Transverse colon (tissue), 4 donors: ENCODE measurements around the gene ABO. TPM values are rescaled to one million over a fixed set of nuclear protein-coding genes. Genes with fewer than 3 reads are reported as not detected.
A peak's percentile ranks its signal among the peaks of the same experiment; 100 is the strongest.
"Not testable (repeated sequence)": the region's sequence is repeated elsewhere in the genome, so short reads cannot be mapped to it uniquely, and the experiment has no call there.

Source experiments
- DNase-seq: peaks from one replicate; pipeline ENCODE4 v3.0.0-alpha.2; 2019
- H3K27ac ChIP-seq, 4 donors: fragments of 200-600 bp; sonication (generic); 2 replicates each; pipeline ENCODE4 v1.5.1; 2016 to 2018; ENCODE audit warnings: inconsistent platforms in 4 of 4
- H3K27me3 ChIP-seq: fragments of 200-600 bp; sonication (generic); 2 replicates; pipeline ENCODE4 v1.5.1; 2017; ENCODE audit warnings: inconsistent platforms
- H3K36me3 ChIP-seq, 4 donors: fragments of 200-600 bp; sonication (generic); 2 replicates each; pipeline ENCODE4 v1.5.1; 2017 to 2019; ENCODE audit warnings: inconsistent platforms in 4 of 4
- H3K4me1 ChIP-seq, 4 donors: fragments of 200-600 bp; sonication (generic); 2 replicates each; pipeline ENCODE4 v1.5.1; 2017 to 2020; ENCODE audit warnings: inconsistent platforms in 4 of 4
- H3K4me3 ChIP-seq, 4 donors: fragments of 200-600 bp; sonication (generic); 1 replicate in 1 of 4; 2 replicates in 3 of 4; pipeline versions ENCODE4 v1.5.1 to v1.6.1; 2017 to 2019; ENCODE audit warnings: inconsistent platforms in 4 of 4
- H3K9me3 ChIP-seq, 2 donors: fragments of 200-600 bp; sonication (generic); 2 replicates each; pipeline ENCODE4 v1.5.1; 2017 to 2019; ENCODE audit warnings: inconsistent platforms in 2 of 2
- EP300 ChIP-seq: sonication (generic); formaldehyde crosslinking; IDR thresholded peaks from one replicate; pipeline ENCODE4 v1.6.1; 2017; ENCODE audit warnings: antibody characterized with exemption, low read depth
- POLR2A ChIP-seq: fragments of 450-650 bp; IDR thresholded peaks from one replicate; pipeline ENCODE4 v1.6.1; 2016; ENCODE audit warnings: antibody characterized with exemption, mild to moderate bottlenecking, moderate library complexity
- POLR2AphosphoS5 ChIP-seq, 3 donors: sonication (generic); formaldehyde crosslinking; IDR thresholded peaks; one replicate each; pipeline ENCODE4 v1.6.1; 2016; ENCODE audit warnings: antibody characterized with exemption in 3 of 3
- WGBS, 2 donors: methylation state at CpG; one replicate each; pipeline ENCODE4 v1.1.5; 2018; ENCODE audit warnings: low coverage in 1 of 2; 5-methylcytosine and 5-hydroxymethylcytosine counted together
- in situ Hi-C, 4 donors: fragments of 200-750 bp; cut with MboI; loops; one replicate each; pipeline versions ENCODE4 v1.15.0 to v1.15.1; 2017; ENCODE audit warnings: low sequenced_read_pairs in 3 of 4, low pct_ligation_motif_present in 1 of 4, low pct_unique_long_range_greater_than_20kb in 1 of 4
- intact Hi-C: fragments of 100-400 bp; cut with DNase I; formaldehyde crosslinking; loops from one replicate; pipeline ENCODE4 v1.15.1; 2023; ENCODE audit warnings: low total_unique reads
- total RNA-seq, 4 donors: library from RNA; depleted of rRNA; stranded (reverse); fragments of >200 nt; gene quantifications; one replicate each; pipeline ENCODE4 v1.1.0, GENCODE V29; 2016
- TF ChIP-seq, protein P1 (sequence below), 5 experiments: fragments of 200-600 bp in 3 of 5; fragments of 450-650 bp in 2 of 5; sonication (generic) in 3 of 5; IDR thresholded peaks; 1 replicate in 2 of 5; 2 replicates in 3 of 5; pipeline ENCODE4 v1.5.1; 2016 to 2017; ENCODE audit warnings: antibody characterized with exemption in 5 of 5, inconsistent platforms in 3 of 5, mild to moderate bottlenecking in 2 of 5, moderate library complexity in 1 of 5

The ABO gene
- total RNA-seq, 4 donors from 2014 or later, result 77.4 to 199 (median 141) TPM

GRCh38 chr9:133273098-133273497 lies 1.9 kb downstream of the ABO start:
- TF ChIP-seq EP300 (no peak), POLR2AphosphoS5 (IDR thresholded peaks at IDR 0.05) (no peak), POLR2A (no peak)
- TF ChIP-seq, protein P1, sequence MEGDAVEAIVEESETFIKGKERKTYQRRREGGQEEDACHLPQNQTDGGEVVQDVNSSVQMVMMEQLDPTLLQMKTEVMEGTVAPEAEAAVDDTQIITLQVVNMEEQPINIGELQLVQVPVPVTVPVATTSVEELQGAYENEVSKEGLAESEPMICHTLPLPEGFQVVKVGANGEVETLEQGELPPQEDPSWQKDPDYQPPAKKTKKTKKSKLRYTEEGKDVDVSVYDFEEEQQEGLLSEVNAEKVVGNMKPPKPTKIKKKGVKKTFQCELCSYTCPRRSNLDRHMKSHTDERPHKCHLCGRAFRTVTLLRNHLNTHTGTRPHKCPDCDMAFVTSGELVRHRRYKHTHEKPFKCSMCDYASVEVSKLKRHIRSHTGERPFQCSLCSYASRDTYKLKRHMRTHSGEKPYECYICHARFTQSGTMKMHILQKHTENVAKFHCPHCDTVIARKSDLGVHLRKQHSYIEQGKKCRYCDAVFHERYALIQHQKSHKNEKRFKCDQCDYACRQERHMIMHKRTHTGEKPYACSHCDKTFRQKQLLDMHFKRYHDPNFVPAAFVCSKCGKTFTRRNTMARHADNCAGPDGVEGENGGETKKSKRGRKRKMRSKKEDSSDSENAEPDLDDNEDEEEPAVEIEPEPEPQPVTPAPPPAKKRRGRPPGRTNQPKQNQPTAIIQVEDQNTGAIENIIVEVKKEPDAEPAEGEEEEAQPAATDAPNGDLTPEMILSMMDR (IDR thresholded peaks at IDR 0.05), result no peak
- WGBS, 2 donors, result 75% methylated on average over 7 of the region's 7 CpGs; no CpG with 5 or more reads in 1 of the 2 donors
- intact Hi-C loops, result no loop called here
- peaks cover 3 to 57% (median 13%) of the 10 kb centered on the region in 4 donors for H3K4me1 ChIP-seq
- in situ Hi-C loops, result no loop called here
- H3K27ac ChIP-seq, result peak overlapping the region; percentile 92 to 98 (median 94)
- no peaks in the 10 kb centered on the region for H3K9me3 ChIP-seq
- peaks cover 18% of the 10 kb centered on the region for H3K27me3 ChIP-seq
- H3K36me3 ChIP-seq, result no peaks in the 10 kb centered on the region
- no peak for DNase-seq
- H3K4me3 ChIP-seq, result no peak overlapping the region

DNA sequence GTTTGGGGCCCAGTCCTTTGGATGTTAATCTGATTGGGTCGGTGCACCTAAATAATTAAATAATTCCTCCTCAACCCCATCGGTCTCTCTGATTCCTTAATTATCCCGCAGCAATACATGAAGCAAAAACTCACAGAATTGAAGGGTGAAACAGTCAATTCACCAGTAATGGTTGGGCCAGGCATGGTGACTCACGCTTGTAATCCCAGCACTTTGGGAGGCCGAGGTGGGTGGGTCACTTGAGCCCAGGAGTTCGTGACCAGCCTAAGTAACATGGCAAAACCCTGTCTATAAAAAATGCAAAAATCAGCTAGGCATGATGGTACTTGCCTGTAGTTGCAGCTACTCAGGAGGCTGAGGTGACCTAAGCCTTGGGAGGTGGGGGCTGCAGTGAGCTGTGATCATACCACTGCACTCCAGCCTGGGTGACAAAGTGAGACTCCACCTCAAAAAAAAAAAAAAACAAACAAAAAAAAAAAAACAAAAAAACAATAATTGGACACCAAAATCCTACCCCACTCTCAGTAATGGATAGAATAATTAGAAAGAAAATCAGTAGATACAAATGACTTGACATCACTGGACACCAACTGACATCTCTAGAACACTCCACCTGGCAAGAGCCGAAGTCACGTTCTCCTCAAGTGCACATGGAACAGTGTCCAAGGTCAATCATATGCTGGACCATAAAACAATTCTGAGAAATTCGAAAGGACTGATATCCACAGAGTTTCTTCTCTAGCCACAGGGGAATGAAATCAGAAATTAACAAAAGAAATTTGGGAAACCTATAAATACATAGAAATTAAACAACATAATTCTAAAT lies 5.3 kb downstream of the ABO start:
- 47 to 57% methylated on average over 7 to 9 of the region's 9 CpGs for WGBS, 2 donors
- H3K36me3 ChIP-seq, result no peaks in the 10 kb centered on the region
- no peak overlapping the region for H3K4me3 ChIP-seq
- intact Hi-C loops (no loop called here), in situ Hi-C loops (no loop called here)
- no peaks in the 10 kb centered on the region for H3K9me3 ChIP-seq
- DNase-seq, result no peak
- peaks cover 7% of the 10 kb centered on the region for H3K27me3 ChIP-seq
- peaks cover 3 to 58% (median 12%) of the 10 kb centered on the region in 4 donors for H3K4me1 ChIP-seq
- TF ChIP-seq, protein P1 (IDR thresholded peaks at IDR 0.05), result no peak
- TF ChIP-seq POLR2A, result no peak
- TF ChIP-seq POLR2AphosphoS5 (IDR thresholded peaks at IDR 0.05), result no peak
- TF ChIP-seq EP300, result no peak
- H3K27ac ChIP-seq, result peak overlapping the region; percentile 39 to 77 (median 60)

GRCh38 chr9:133269136-133269535 lies 5.9 kb downstream of the ABO start:
- H3K36me3 ChIP-seq, H3K4me3 ChIP-seq, DNase-seq, in situ Hi-C loops, H3K9me3 ChIP-seq, H3K27me3 ChIP-seq, intact Hi-C loops: not testable (repeated sequence)
- Histone ChIP-seq H3K4me1 (peaks cover 3 to 57% (median 12%) of the 10 kb centered on the region in 4 donors), H3K27ac (peak overlapping the region; percentile 39 to 77 (median 60))
- WGBS, 2 donors, result 25 to 55% methylated on average over 2 of the region's 2 CpGs

GRCh38 chr9:133268335-133269056 lies 6.5 kb downstream of the ABO start:
- intact Hi-C loops, result no loop called here
- H3K4me3 ChIP-seq, result no peak overlapping the region
- DNase-seq, result no peak
- no peaks in the 10 kb centered on the region for H3K9me3 ChIP-seq
- WGBS, 2 donors, result 49 to 59% methylated on average over 9 of the region's 9 CpGs
- H3K4me1 ChIP-seq, result peaks cover 3 to 52% (median 12%) of the 10 kb centered on the region in 4 donors
- no peak for TF ChIP-seq EP300
- no peak for TF ChIP-seq POLR2AphosphoS5 (IDR thresholded peaks at IDR 0.05)
- no peak for TF ChIP-seq POLR2A
- TF ChIP-seq, protein P1 (IDR thresholded peaks at IDR 0.05), result no peak
- no peaks in the 10 kb centered on the region for H3K27me3 ChIP-seq
- in situ Hi-C loops, result no loop called here
- no peaks in the 10 kb centered on the region for H3K36me3 ChIP-seq
- H3K27ac ChIP-seq, result peak overlapping the region; percentile 39 to 77 (median 60)
